Esophagus (tissue), 2 donors: ENCODE results near the gene STAT2. TPM values are rescaled to one million over a fixed set of nuclear protein-coding genes. Genes with fewer than 3 reads are reported as not detected.
A peak's percentile ranks its signal among the peaks of the same experiment; 100 is the strongest.
"Not testable (repeated sequence)": the region's sequence is repeated elsewhere in the genome, so short reads cannot be mapped to it uniquely, and the experiment has no call there.

ENCODE experiments used
- H3K27ac ChIP-seq, 2 donors: one replicate each; pipeline ENCODE4 v1.5.1; 2013; ENCODE audit warnings: low read depth in 2 of 2, mild to moderate bottlenecking in 2 of 2, inconsistent platforms in 1 of 2, low read length in 1 of 2, moderate library complexity in 1 of 2
- H3K27me3 ChIP-seq, 2 donors: one replicate each; pipeline ENCODE4 v1.6.1; 2013; ENCODE audit warnings: low read length in 2 of 2, control low read depth in 1 of 2, mild to moderate bottlenecking in 1 of 2; ENCODE audit not compliant: insufficient read depth in 2 of 2, control insufficient read depth in 1 of 2
- H3K36me3 ChIP-seq, 2 donors: one replicate each; pipeline ENCODE4 v1.6.1; 2013; ENCODE audit warnings: low read length in 1 of 2; ENCODE audit not compliant: control insufficient read depth in 2 of 2, insufficient read depth in 2 of 2
- H3K4me1 ChIP-seq, 2 donors: one replicate each; pipeline ENCODE4 v1.6.1; 2013; ENCODE audit warnings: low read length in 1 of 2; ENCODE audit not compliant: control insufficient read depth in 2 of 2, insufficient read depth in 2 of 2
- H3K4me3 ChIP-seq, 2 donors: one replicate each; pipeline ENCODE4 v1.5.1; 2013; ENCODE audit warnings: low read length in 2 of 2, mild to moderate bottlenecking in 2 of 2, low read depth in 1 of 2, moderate library complexity in 1 of 2
- H3K9me3 ChIP-seq, 2 donors: one replicate each; pipeline ENCODE4 v1.6.1; 2013; ENCODE audit warnings: mild to moderate bottlenecking in 2 of 2, low read depth in 1 of 2, low read length in 1 of 2, moderate library complexity in 1 of 2; ENCODE audit not compliant: control insufficient read depth in 2 of 2, insufficient read depth in 1 of 2
- WGBS, 2 donors: extraction: QIAGEN DNeasy Blood & Tissue Kit; methylation state at CpG; one replicate each; pipeline ENCODE4 v1.1.7; 2013; 5-methylcytosine and 5-hydroxymethylcytosine counted together
- polyA plus RNA-seq, 2 donors: library from polyadenylated mRNA; stranded (reverse); fragments of 200-250 nt; gene quantifications; one replicate each; pipeline ENCODE4 v1.2.3, GENCODE V29; 2013
- donor health status: healthy with polysubstance abuse.
- donor health status: Bipolar disorder and iron deficiency.

STAT2 gene
- polyA plus RNA-seq, 2 donors = 23.9 to 35.1 TPM

DNA sequence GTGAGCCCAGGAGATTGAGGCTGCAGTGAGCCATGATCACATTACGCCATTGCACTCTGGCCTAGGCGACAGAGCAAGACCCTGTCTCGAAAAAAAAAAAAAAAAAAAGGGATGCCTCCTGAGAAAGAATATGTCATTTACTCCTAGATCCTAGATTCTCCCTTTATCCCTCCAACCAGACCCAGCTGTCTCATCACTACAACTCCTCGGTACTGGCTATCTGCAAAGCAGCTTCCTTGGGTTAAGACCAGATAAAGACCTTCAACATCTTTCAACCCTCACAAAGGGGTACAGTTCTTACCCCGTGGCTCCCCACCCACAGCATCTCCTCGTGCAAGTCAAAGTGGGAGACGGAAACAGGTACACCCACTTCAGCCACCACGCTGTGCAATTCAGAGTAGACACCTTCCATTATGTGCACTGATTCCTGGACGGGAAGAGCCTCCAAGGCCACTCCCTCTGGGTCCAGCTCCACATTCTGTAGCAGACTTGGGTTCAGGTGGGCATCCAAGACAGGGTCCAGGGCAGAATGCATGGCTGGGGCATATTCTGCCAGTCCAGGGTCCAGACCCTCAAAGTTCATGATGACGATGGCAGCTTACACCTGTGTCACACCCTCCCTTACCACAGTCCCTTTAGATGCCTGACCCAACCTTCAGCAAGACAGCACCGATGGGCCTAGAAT is 27.3 kb downstream of the STAT2 start:
- Histone ChIP-seq H3K4me1 (peaks cover 0 to 6% of the 10 kb centered on the region in 2 donors), H3K9me3 (no peaks in the 10 kb centered on the region), H3K27me3 (no peaks in the 10 kb centered on the region), H3K27ac (peak overlapping the region; percentile 95 to 96), H3K36me3 (peaks cover 4 to 6% of the 10 kb centered on the region in 2 donors), H3K4me3 (peak overlapping the region; percentile 55 to 75)
- 86 to 96% methylated on average over 11 of the region's 11 CpGs for WGBS, 2 donors

DNA sequence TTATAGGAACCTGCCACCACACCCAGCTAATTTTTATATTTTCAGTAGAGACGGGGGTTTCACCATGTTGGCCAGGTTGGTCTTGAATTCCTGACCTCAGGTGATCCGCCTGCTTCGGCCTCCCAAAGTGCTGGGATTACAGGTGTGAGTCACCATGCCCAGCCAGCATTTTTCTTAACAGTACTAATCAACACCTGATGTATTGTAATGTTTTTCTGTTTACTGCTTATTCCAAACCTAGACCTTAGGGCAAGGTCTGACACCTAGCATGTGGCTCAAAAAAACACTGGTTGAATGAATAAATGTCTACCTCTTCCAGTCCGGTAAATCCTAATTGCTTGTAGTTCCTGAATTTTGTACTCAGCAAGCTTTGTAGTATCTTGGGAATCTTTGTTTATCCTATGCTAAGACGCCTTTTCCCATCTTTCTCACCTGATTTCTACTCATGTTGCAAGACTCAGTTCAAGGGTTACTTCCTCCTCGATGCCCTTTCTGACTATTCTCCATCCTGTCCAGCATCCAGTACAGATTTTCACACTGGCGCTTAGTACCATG is 28.9 kb downstream of the STAT2 start:
- H3K4me3 ChIP-seq = no peak overlapping the region
- H3K27ac ChIP-seq = no peak overlapping the region
- no peaks in the 10 kb centered on the region for H3K9me3 ChIP-seq
- no peaks in the 10 kb centered on the region for H3K27me3 ChIP-seq
- H3K36me3 ChIP-seq = peaks cover 4 to 12% of the 10 kb centered on the region in 2 donors
- peaks cover 0 to 6% of the 10 kb centered on the region in 2 donors for H3K4me1 ChIP-seq
- 89 to 90% methylated on average over 7 of the region's 7 CpGs for WGBS, 2 donors

DNA sequence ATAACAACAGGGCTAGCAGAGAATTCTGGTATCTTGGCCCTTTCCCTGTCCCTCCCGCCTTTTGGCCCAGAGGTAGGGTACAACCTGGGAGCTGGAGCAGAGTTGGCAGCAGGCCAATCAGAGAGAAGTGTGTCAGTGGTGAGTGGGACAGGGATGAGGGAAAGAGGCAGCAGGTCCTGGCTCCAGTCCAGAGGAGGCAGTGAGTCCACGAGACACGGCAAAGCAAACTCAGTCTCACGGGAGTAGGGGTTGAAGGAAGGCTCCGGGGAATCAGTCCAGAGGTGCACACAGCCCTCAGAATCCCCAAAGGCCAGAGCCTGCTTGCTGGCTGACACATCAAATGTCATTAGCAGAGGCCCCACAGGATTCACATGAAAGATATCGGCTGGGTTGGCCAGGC is 33.4 kb downstream of the STAT2 start:
- Histone ChIP-seq H3K9me3 (no peaks in the 10 kb centered on the region), H3K27me3 (no peaks in the 10 kb centered on the region), H3K27ac (no peak overlapping the region), H3K4me1 (no peaks in the 10 kb centered on the region), H3K36me3 (peaks cover 17 to 30% of the 10 kb centered on the region in 2 donors), H3K4me3 (no peak overlapping the region)
- 80 to 85% methylated on average over 6 of the region's 6 CpGs for WGBS, 2 donors

DNA sequence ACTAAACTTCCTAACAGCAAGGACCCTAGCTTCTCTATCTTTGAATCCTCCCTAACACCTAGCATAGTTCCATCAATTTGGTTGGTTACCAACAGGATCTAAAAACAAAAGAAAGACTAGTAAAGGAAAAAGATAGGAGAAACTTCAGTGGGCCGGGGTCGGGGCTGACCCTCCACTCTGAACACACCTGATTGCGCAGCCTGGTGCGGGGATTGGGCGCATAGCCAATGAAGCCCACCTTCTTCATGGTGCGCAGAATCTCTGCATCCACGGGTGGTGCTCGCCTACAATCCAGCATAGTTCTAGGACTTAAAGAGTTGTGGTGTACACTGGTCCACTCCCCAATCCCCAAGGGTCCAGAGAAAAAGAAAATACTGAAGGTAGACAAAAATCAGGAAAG is 33.8 kb downstream of the STAT2 start:
- H3K27me3 ChIP-seq = no peaks in the 10 kb centered on the region
- no peaks in the 10 kb centered on the region for H3K4me1 ChIP-seq
- 94 to 98% methylated on average over 8 of the region's 8 CpGs for WGBS, 2 donors
- no peak overlapping the region for H3K27ac ChIP-seq
- H3K9me3 ChIP-seq = no peaks in the 10 kb centered on the region
- H3K36me3 ChIP-seq = peaks cover 17 to 30% of the 10 kb centered on the region in 2 donors
- no peak overlapping the region for H3K4me3 ChIP-seq

DNA sequence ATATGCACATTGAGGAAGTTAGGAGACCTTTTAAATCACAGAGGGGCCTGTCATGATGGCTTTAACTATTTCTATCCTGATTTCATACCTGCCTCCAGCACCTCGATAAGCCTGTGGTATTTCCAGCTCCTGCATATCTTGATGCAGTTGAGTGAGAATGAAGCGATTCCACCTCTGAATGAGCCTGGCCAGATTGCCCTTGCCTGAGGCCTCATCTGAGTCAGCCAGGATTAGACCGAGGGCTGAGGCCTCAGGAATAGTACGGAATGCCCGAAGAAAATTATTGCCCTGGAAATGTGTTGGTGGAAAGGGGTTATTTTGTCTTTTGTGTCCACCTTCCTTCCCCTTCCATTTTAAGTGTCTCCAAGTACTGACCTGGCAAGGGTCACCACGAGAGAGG is 35.7 kb downstream of the STAT2 start:
- H3K27ac ChIP-seq = no peak overlapping the region
- no peaks in the 10 kb centered on the region for H3K9me3 ChIP-seq
- peaks cover 17 to 34% of the 10 kb centered on the region in 2 donors for H3K36me3 ChIP-seq
- H3K4me3 ChIP-seq = no peak overlapping the region
- no peaks in the 10 kb centered on the region for H3K27me3 ChIP-seq
- no peaks in the 10 kb centered on the region for H3K4me1 ChIP-seq
- WGBS, 2 donors = 72 to 74% methylated on average over 6 of the region's 6 CpGs

DNA sequence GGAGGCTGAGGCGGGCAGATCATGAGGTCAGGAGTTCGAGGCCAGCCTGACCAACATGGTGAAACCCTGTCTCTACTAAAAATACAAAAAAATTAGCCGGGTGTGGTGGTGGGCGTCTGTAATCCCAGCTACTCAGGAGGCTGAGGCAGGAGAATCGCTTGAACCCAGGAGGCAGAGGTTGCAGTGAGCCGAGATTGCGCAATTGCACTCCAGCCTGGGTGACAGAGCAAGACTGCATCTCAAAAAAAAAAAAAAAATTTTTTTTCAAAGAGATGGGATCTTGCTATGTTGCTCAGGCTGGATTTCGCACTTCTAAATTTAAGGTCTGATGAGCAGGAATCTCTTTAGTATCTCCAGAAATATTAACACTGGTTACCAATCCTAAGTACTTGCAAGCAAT is 38.3 kb downstream of the STAT2 start:
- H3K27me3 ChIP-seq, H3K4me3 ChIP-seq, H3K4me1 ChIP-seq, H3K27ac ChIP-seq, H3K9me3 ChIP-seq: not testable (repeated sequence)
- WGBS, 2 donors = 84 to 98% methylated on average over 8 of the region's 8 CpGs
- H3K36me3 ChIP-seq = peaks cover 13 to 25% of the 10 kb centered on the region in 2 donors

DNA sequence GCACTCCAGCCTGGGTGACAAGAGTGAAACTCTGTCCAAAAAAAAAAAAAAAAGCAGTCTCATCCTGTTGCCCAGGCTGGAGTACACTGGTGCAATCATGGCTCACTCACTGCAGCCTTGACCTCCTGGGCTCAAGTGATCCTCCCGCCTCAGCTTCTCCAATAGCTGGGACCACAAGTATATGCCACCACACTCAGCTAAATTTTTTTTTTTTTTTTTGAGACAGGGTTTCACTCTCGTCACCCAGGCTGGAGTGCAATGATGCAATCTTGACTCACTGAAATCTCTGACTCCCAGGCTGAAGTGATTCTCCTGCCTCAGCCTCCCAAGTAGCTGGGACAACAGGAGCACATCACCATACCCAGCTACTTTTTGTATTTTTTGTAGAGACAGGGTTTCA is 38.9 kb downstream of the STAT2 start:
- Histone ChIP-seq H3K36me3 (peaks cover 13 to 22% of the 10 kb centered on the region in 2 donors), H3K9me3 (no peaks in the 10 kb centered on the region), H3K27ac (no peak overlapping the region), H3K4me3 (no peak overlapping the region), H3K4me1 (no peaks in the 10 kb centered on the region), H3K27me3 (no peaks in the 10 kb centered on the region)
- 85 to 91% methylated on average over 2 of the region's 2 CpGs for WGBS, 2 donors

DNA sequence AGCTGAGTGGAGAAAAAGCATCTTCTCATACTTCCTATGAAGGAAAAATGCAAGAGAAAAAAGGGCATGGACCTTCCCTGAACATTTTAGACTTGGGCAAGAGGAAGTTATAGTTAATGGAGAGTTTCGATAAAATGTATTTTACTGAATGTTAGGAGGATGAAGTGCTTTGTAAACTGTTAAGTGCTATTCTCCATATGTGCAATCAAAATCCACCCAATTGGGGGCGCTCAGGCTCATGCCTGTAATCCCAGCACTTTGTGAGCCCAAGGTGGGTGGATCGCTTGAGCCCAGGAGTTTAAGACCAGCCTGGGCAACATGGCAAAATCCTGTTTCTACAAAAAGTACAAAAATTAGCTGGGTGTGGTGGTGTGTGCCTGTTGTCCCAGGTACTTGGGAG is 42.2 kb downstream of the STAT2 start:
- Histone ChIP-seq H3K4me3 (no peak overlapping the region), H3K27me3 (no peaks in the 10 kb centered on the region), H3K9me3 (no peaks in the 10 kb centered on the region), H3K4me1 (peaks cover 2 to 4% of the 10 kb centered on the region in 2 donors), H3K36me3 (peaks cover 0 to 7% of the 10 kb centered on the region in 2 donors), H3K27ac (no peak overlapping the region)
- WGBS, 2 donors = 94 to 96% methylated on average over 3 of the region's 3 CpGs

DNA sequence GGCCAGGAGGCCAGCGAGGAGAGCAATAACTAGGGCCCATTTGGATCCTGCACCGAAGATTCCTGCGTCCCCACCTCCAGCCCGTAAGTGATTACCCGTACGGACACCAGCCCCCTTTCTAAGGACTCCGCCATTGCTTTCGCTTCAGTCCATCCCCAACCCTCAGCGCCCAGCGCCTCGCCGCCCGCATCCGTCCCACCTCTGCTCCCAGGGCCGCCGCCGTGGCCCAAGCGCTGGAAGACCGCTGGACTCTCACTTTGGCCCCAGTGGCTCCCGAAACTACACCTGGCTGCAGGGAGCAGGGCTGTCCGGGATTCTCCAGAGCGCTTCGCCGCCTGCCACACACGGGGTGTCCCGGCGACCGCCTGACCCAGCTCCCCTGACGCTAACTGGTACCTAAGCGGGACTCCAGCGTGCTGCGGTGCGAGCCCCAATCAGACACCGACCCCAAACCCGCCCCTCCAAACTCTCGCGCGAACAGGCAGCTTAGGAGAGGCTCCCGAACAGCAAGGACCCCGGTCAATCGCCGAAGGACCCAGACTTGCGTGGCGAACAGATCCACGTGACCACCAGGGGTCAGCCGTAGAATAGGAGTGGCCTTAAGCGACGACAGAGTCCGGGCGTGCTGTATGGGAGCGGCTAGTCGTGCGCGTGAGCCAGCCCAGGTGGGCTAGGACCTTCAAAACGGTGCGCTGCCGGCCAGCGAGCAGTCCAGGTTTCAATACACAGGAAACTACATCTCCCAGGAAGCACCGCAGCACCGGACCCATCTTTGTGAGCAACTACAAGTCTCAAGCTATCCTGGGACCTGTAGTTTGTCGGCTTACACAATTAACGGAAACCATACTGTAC is 44.1 kb downstream of the STAT2 start, which contains the start of gene CNPY2:
TSS of gene CNPY2 (minus strand) at position 367 of the 852 bp plus-strand sequence. CDS start 771 bp downstream, outside the sequence.
- Histone ChIP-seq H3K27me3 (no peaks in the 10 kb centered on the region), H3K27ac (peak within 1 kb of the TSS; percentile 89 to 97), H3K4me3 (peak within 1 kb of the TSS; percentile 92 to 98), H3K4me1 (peaks cover 2 to 4% of the 10 kb centered on the region in 2 donors), H3K9me3 (no peaks in the 10 kb centered on the region), H3K36me3 (peaks cover 0 to 4% of the 10 kb centered on the region in 2 donors)
- 0% methylated on average over 62 of the region's 62 CpGs for WGBS, 2 donors
